GM12892 (cell line): Measurements from ENCODE around the gene PIK3R6.
"Not testable (repeated sequence)": the region's sequence is repeated elsewhere in the genome, so short reads cannot be mapped to it uniquely, and the experiment has no call there.

Source experiments
- POLR2A ChIP-seq: IDR thresholded peaks from 2 replicates; pipeline ENCODE4 v1.6.1; 2011; ENCODE audit warnings: low read depth, low read length, control low read depth
- TAF1 ChIP-seq: IDR thresholded peaks from 2 replicates; pipeline ENCODE4 v1.6.1; 2011; ENCODE audit warnings: low read depth, mild to moderate bottlenecking, control low read depth, low read length, borderline replicate concordance

GRCh38 chr17:8885163-8885966, 17.9 kb upstream of the PIK3R6 start:
- TF ChIP-seq POLR2A, TAF1: not testable (repeated sequence)
